Ovary (tissue), 3 donors: ENCODE results near the gene EPAS1.

Source experiments
- EP300 ChIP-seq: sonication (generic); formaldehyde crosslinking; IDR thresholded peaks from one replicate; pipeline ENCODE4 v1.6.1; 2017; ENCODE audit warnings: antibody characterized with exemption
- POLR2A ChIP-seq: fragments of 450-650 bp; IDR thresholded peaks from one replicate; pipeline ENCODE4 v1.6.1; 2017; ENCODE audit warnings: antibody characterized with exemption, mild to moderate bottlenecking, moderate library complexity
- TF ChIP-seq, protein P1 (sequence below), 3 donors: fragments of 450-650 bp in 2 of 3; fragments of 200-600 bp in 1 of 3; IDR thresholded peaks; one replicate each; pipeline versions ENCODE4 v1.5.1 to v1.8.0; 2016 to 2022; ENCODE audit warnings: antibody characterized with exemption in 3 of 3, mild to moderate bottlenecking in 1 of 3
- donor health status: DM: no; HTN: no; CAD: no.

DNA sequence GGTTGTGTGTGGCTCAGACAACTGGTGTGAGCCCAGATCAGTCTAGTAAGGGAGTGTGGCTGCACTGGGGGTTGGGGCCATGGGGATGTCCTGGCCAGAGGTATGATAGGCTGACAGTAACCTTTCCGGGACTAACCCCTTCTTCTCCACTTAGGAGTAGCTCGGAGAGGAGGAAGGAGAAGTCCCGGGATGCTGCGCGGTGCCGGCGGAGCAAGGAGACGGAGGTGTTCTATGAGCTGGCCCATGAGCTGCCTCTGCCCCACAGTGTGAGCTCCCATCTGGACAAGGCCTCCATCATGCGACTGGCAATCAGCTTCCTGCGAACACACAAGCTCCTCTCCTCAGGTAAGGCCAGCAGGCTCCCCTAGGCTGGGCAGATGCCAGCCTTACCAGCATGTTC is 49.5 kb downstream of the EPAS1 start:
- TF ChIP-seq POLR2A = no peak
- TF ChIP-seq, protein P1, sequence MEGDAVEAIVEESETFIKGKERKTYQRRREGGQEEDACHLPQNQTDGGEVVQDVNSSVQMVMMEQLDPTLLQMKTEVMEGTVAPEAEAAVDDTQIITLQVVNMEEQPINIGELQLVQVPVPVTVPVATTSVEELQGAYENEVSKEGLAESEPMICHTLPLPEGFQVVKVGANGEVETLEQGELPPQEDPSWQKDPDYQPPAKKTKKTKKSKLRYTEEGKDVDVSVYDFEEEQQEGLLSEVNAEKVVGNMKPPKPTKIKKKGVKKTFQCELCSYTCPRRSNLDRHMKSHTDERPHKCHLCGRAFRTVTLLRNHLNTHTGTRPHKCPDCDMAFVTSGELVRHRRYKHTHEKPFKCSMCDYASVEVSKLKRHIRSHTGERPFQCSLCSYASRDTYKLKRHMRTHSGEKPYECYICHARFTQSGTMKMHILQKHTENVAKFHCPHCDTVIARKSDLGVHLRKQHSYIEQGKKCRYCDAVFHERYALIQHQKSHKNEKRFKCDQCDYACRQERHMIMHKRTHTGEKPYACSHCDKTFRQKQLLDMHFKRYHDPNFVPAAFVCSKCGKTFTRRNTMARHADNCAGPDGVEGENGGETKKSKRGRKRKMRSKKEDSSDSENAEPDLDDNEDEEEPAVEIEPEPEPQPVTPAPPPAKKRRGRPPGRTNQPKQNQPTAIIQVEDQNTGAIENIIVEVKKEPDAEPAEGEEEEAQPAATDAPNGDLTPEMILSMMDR (IDR thresholded peaks at IDR 0.05) = no peak
- no peak for TF ChIP-seq EP300
